Trophoblast cell (in vitro differentiated cells and primary cell): ENCODE data around the gene FOXI3.

Experiments used
- DNase-seq, 2 donors: peaks; one replicate each; pipeline ENCODE4 v3.0.0-alpha.2; 2016
- H2AFZ ChIP-seq: 2 replicates; pipeline ENCODE4 v1.6.1; 2013; ENCODE audit warnings: low read length, moderate library complexity, mild to moderate bottlenecking; ENCODE audit not compliant: insufficient read depth, poor library complexity
- H2AK5ac ChIP-seq: 2 replicates; pipeline ENCODE4 v1.6.1; 2013; ENCODE audit warnings: mild to moderate bottlenecking, low read length
- H2BK120ac ChIP-seq: 2 replicates; pipeline ENCODE4 v1.6.1; 2013; ENCODE audit warnings: low read length, mild to moderate bottlenecking, moderate library complexity; ENCODE audit not compliant: insufficient read depth, poor library complexity
- H2BK12ac ChIP-seq: 2 replicates; pipeline ENCODE4 v1.6.1; 2013; ENCODE audit warnings: mild to moderate bottlenecking, low read length, moderate library complexity
- H2BK5ac ChIP-seq: 2 replicates; pipeline ENCODE4 v1.6.1; 2013; ENCODE audit warnings: low read length, low read depth, moderate library complexity, mild to moderate bottlenecking; ENCODE audit not compliant: poor library complexity
- H3K14ac ChIP-seq: 2 replicates; pipeline ENCODE4 v1.6.1; 2013; ENCODE audit warnings: mild to moderate bottlenecking, low read length
- H3K18ac ChIP-seq: 2 replicates; pipeline ENCODE4 v1.6.1; 2013; ENCODE audit warnings: mild to moderate bottlenecking, low read length
- H3K23ac ChIP-seq: 2 replicates; pipeline ENCODE4 v1.6.1; 2013; ENCODE audit warnings: low read length
- H3K27ac ChIP-seq: 2 replicates; pipeline ENCODE4 v1.5.1; 2013; ENCODE audit warnings: low read depth, mild to moderate bottlenecking, inconsistent platforms, low read length, moderate library complexity
- H3K27me3 ChIP-seq: 2 replicates; pipeline ENCODE4 v1.6.1; 2013; ENCODE audit warnings: inconsistent platforms, mild to moderate bottlenecking, low read length, moderate library complexity; ENCODE audit not compliant: insufficient read depth
- H3K36me3 ChIP-seq, 2 experiments: 1 replicate in 1 of 2; 2 replicates in 1 of 2; pipeline ENCODE4 v1.6.1; 2013; ENCODE audit warnings: low read length in 2 of 2, mild to moderate bottlenecking in 2 of 2, moderate library complexity in 1 of 2; ENCODE audit not compliant: insufficient read depth in 2 of 2, control insufficient read depth in 1 of 2
- H3K4ac ChIP-seq: 2 replicates; pipeline ENCODE4 v1.6.1; 2013; ENCODE audit warnings: low read depth, mild to moderate bottlenecking, low read length, moderate library complexity
- H3K4me1 ChIP-seq, 2 experiments: 1 replicate in 1 of 2; 2 replicates in 1 of 2; pipeline ENCODE4 v1.6.1; 2013; ENCODE audit warnings: low read length in 2 of 2, mild to moderate bottlenecking in 2 of 2, moderate library complexity in 1 of 2; ENCODE audit not compliant: insufficient read depth in 2 of 2, control insufficient read depth in 1 of 2
- H3K4me2 ChIP-seq: 2 replicates; pipeline ENCODE4 v1.6.1; 2013; ENCODE audit warnings: inconsistent platforms, mild to moderate bottlenecking, low read length, moderate library complexity
- H3K4me3 ChIP-seq: 2 replicates; pipeline ENCODE4 v1.5.1; 2013; ENCODE audit warnings: mild to moderate bottlenecking, low read depth, low read length, inconsistent platforms
- H3K79me1 ChIP-seq: one replicate; pipeline ENCODE4 v1.6.1; 2013; ENCODE audit warnings: low read length
- H3K79me2 ChIP-seq: 2 replicates; pipeline ENCODE4 v1.6.1; 2013; ENCODE audit warnings: low read length, mild to moderate bottlenecking; ENCODE audit not compliant: control insufficient read depth, insufficient read depth, poor library complexity
- H3K9ac ChIP-seq: 2 replicates; pipeline ENCODE4 v1.6.1; 2013; ENCODE audit warnings: mild to moderate bottlenecking, low read length
- H3K9me3 ChIP-seq: 2 replicates; pipeline ENCODE4 v1.6.1; 2013; ENCODE audit warnings: low read depth, mild to moderate bottlenecking, control low read depth, inconsistent platforms, low read length; ENCODE audit not compliant: insufficient read depth
- H4K12ac ChIP-seq: 2 replicates; pipeline ENCODE4 v1.6.1; 2013; ENCODE audit warnings: low read depth, mild to moderate bottlenecking, low read length, moderate library complexity
- H4K8ac ChIP-seq: 2 replicates; pipeline ENCODE4 v1.6.1; 2013; ENCODE audit warnings: low read depth, mild to moderate bottlenecking, low read length, moderate library complexity
- H4K91ac ChIP-seq: one replicate; pipeline ENCODE4 v1.6.1; 2013; ENCODE audit warnings: low read depth, mild to moderate bottlenecking, low read length, moderate library complexity
- WGBS: extraction: QIAGEN DNeasy Blood & Tissue Kit; methylation state at CpG from one replicate; pipeline ENCODE4 v1.1.7; 2013; ENCODE audit warnings: missing lambda C conversion rate; ENCODE audit not compliant: insufficient read length, insufficient coverage; ENCODE audit errors: extremely low coverage; 5-methylcytosine and 5-hydroxymethylcytosine counted together

FOXI3 gene

GRCh38 chr2:88492002-88492401 is 39.5 kb upstream of the FOXI3 start:
- Histone ChIP-seq H3K4me1 (peaks cover 2 to 5% of the 10 kb centered on the region in 2 experiments), H3K36me3 (no peaks in the 10 kb centered on the region), H3K27me3 (no peaks in the 10 kb centered on the region), H2AFZ (no peak overlapping the region), H2BK120ac (peak overlapping the region; percentile 24), H4K12ac (no peak overlapping the region), H3K79me1 (no peaks in the 10 kb centered on the region), H3K4me3 (no peak overlapping the region), H3K23ac (no peak overlapping the region), H2AK5ac (no peak overlapping the region), H3K4me2 (no peak overlapping the region), H3K4ac (no peak overlapping the region), H3K14ac (peak overlapping the region; percentile 15), H2BK5ac (no peak overlapping the region), H4K8ac (no peak overlapping the region), H4K91ac (peak overlapping the region; percentile 56), H3K18ac (no peak overlapping the region), H2BK12ac (peak overlapping the region; percentile 53), H3K9ac (no peak overlapping the region), H3K27ac (no peak overlapping the region), H3K79me2 (no peaks in the 10 kb centered on the region), H3K9me3 (no peaks in the 10 kb centered on the region)
- DNase-seq = no peak
- WGBS = no CpG with 5 or more reads among the region's 4 CpGs

GRCh38 chr2:88489181-88489580 is 36.7 kb upstream of the FOXI3 start:
- Histone ChIP-seq H2BK5ac (no peak overlapping the region), H3K14ac (no peak overlapping the region), H3K27me3 (no peaks in the 10 kb centered on the region), H3K79me1 (no peaks in the 10 kb centered on the region), H3K23ac (no peak overlapping the region), H3K36me3 (no peaks in the 10 kb centered on the region), H3K4me1 (no peaks in the 10 kb centered on the region), H3K4me3 (no peak overlapping the region), H2BK12ac (no peak overlapping the region), H3K27ac (no peak overlapping the region), H3K4me2 (no peak overlapping the region), H4K8ac (no peak overlapping the region), H4K91ac (no peak overlapping the region), H3K79me2 (no peaks in the 10 kb centered on the region), H2AFZ (no peak overlapping the region), H3K18ac (no peak overlapping the region), H2AK5ac (no peak overlapping the region), H3K9ac (no peak overlapping the region), H4K12ac (no peak overlapping the region), H3K4ac (no peak overlapping the region), H2BK120ac (no peak overlapping the region), H3K9me3 (no peaks in the 10 kb centered on the region)
- WGBS = no CpG with 5 or more reads among the region's 2 CpGs
- DNase-seq = no peak

- Histone ChIP-seq H2BK120ac (no peak overlapping the region), H3K23ac (no peak overlapping the region), H3K4ac (no peak overlapping the region), H2BK12ac (no peak overlapping the region), H3K9me3 (no peaks in the 10 kb centered on the region), H3K14ac (no peak overlapping the region), H3K4me3 (no peak overlapping the region), H3K18ac (no peak overlapping the region), H3K4me2 (no peak overlapping the region), H3K36me3 (no peaks in the 10 kb centered on the region), H3K27ac (no peak overlapping the region), H2AK5ac (no peak overlapping the region), H3K4me1 (peaks cover 4 to 6% of the 10 kb centered on the region in 2 experiments), H3K27me3 (no peaks in the 10 kb centered on the region), H4K8ac (no peak overlapping the region), H2AFZ (no peak overlapping the region), H3K9ac (no peak overlapping the region), H3K79me2 (no peaks in the 10 kb centered on the region), H4K91ac (no peak overlapping the region), H2BK5ac (no peak overlapping the region), H3K79me1 (no peaks in the 10 kb centered on the region), H4K12ac (no peak overlapping the region)
- DNase-seq = no peak
- WGBS = no CpG with 5 or more reads among the region's 3 CpGs
Observed at GRCh38 chr2:88483200-88483599, 30.7 kb upstream of the FOXI3 start.

DNA sequence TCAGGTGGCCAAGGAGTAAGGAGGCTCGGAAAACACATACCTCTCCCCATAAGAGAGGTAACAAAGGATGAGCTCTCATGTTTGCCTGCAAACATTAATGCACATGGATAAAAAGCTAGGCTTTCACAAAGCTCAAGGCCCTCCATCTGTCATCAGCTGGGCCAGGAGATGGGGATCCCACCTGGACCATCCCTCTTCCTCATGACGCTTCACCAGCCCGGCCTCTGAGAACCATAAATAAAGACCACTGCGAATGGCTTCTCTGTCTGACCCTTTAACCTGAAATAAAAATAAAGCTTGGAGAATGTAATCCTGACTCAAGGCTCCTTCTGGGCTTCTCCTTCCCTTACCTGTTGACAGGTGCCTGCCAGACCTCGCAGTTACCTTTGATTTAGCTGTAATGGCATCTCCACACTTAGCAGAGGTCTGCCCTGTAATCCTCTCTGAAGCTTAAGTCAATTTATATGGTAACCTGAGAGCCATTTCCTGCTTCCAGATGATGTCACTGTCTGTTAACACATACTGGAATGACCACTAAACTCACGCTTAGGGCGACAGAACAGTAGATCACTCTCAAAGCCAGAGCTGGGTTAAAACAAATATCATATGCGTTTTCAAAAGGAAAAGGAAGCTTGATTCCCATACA is 29.3 kb upstream of the FOXI3 start:
- Histone ChIP-seq H3K23ac (no peak overlapping the region), H3K4me2 (no peak overlapping the region), H3K4me3 (no peak overlapping the region), H2BK5ac (no peak overlapping the region), H3K27ac (no peak overlapping the region), H3K4me1 (peaks cover 4 to 6% of the 10 kb centered on the region in 2 experiments), H3K79me1 (no peaks in the 10 kb centered on the region), H4K91ac (no peak overlapping the region), H3K36me3 (no peaks in the 10 kb centered on the region), H2AFZ (no peak overlapping the region), H3K9ac (no peak overlapping the region), H3K14ac (no peak overlapping the region), H2BK12ac (no peak overlapping the region), H3K18ac (no peak overlapping the region), H4K8ac (no peak overlapping the region), H2AK5ac (no peak overlapping the region), H3K79me2 (no peaks in the 10 kb centered on the region), H4K12ac (no peak overlapping the region), H2BK120ac (no peak overlapping the region), H3K27me3 (no peaks in the 10 kb centered on the region), H3K4ac (no peak overlapping the region), H3K9me3 (no peaks in the 10 kb centered on the region)
- WGBS = no CpG with 5 or more reads among the region's 8 CpGs
- peak in 1 of 2 donors; percentile 48 for DNase-seq
